IMR-90 (cell line): ENCODE data around the gene EML6. TPM values are rescaled to one million over a fixed set of nuclear protein-coding genes. Genes with fewer than 3 reads are reported as not detected.

Experiments used
- ATAC-seq: fragments of 200-7000 bp; cut with Tn5 transposase; 2 replicates; pipeline ENCODE4 v1.9.1; 2020; ENCODE audit warnings: low read depth, mild to moderate bottlenecking, moderate library complexity
- BruUV-seq: library from RNA; stranded (reverse); fragments of 400-500 nt; replicated peaks from 2 replicates; lab custom pipeline; 2021; lab: Mats Ljungman, UMichigan
- CTCF ChIA-PET: fragments of 300-600 bp; formaldehyde crosslinking; extraction: SDS; loops from one replicate; lab custom pipeline; 2021; ENCODE audit warnings: antibody characterized with exemption; lab: Yijun Ruan, JAX
- POLR2A ChIA-PET: fragments of 300-600 bp; sonication (Branson Sonifier 250); formaldehyde crosslinking; loops from one replicate; lab custom pipeline; 2022; ENCODE audit warnings: antibody characterized with exemption; ENCODE audit not compliant: unreplicated experiment; lab: Charles Lee
- DNase-seq: peaks from one replicate; pipeline ENCODE4 v3.0.0; 2013
- H2AFZ ChIP-seq: replicated peaks from 2 replicates; pipeline ENCODE3; 2013; ENCODE audit warnings: low read length, mild to moderate bottlenecking; ENCODE audit not compliant: poor library complexity
- H2AK5ac ChIP-seq: 2 replicates; pipeline ENCODE4 v1.6.1; 2013; ENCODE audit warnings: low read depth, low read length, inconsistent platforms
- H2AK9ac ChIP-seq: replicated peaks from 2 replicates; pipeline ENCODE3; 2013; ENCODE audit warnings: mild to moderate bottlenecking, low read depth, low read length, moderate library complexity; ENCODE audit not compliant: poor library complexity
- H2BK120ac ChIP-seq: 2 replicates; pipeline ENCODE4 v1.6.1; 2013; ENCODE audit warnings: low read depth, low read length, inconsistent platforms
- H2BK15ac ChIP-seq: 3 replicates; pipeline ENCODE4 v1.6.1; 2013; ENCODE audit warnings: low read depth, low read length, inconsistent platforms
- H2BK20ac ChIP-seq: 2 replicates; pipeline ENCODE4 v1.6.1; 2013; ENCODE audit warnings: low read depth, mild to moderate bottlenecking, inconsistent platforms, low read length, moderate library complexity
- H2BK5ac ChIP-seq: 2 replicates; pipeline ENCODE4 v1.6.1; 2013; ENCODE audit warnings: mild to moderate bottlenecking, low read depth, low read length, inconsistent platforms; ENCODE audit not compliant: poor library complexity, severe bottlenecking
- H3K14ac ChIP-seq: replicated peaks from 2 replicates; pipeline ENCODE4 v1.6.1; 2013; ENCODE audit warnings: low read depth, low read length, inconsistent platforms
- H3K18ac ChIP-seq: 2 replicates; pipeline ENCODE4 v1.6.1; 2013; ENCODE audit warnings: low read depth, low read length, control low read depth
- H3K23ac ChIP-seq: 2 replicates; pipeline ENCODE4 v1.6.1; 2013; ENCODE audit warnings: low read depth, low read length, inconsistent platforms
- H3K27ac ChIP-seq: 2 replicates; pipeline ENCODE4 v1.5.1; 2013; ENCODE audit warnings: mild to moderate bottlenecking, control low read depth, low read length; ENCODE audit not compliant: insufficient read depth
- H3K27me3 ChIP-seq: 2 replicates; pipeline ENCODE4 v1.6.1; 2013; ENCODE audit warnings: low read length; ENCODE audit not compliant: control insufficient read depth, insufficient read depth
- H3K36me3 ChIP-seq: 2 replicates; pipeline ENCODE4 v1.6.1; 2013; ENCODE audit warnings: low read length, mixed read lengths; ENCODE audit not compliant: control insufficient read depth, insufficient read depth
- H3K4ac ChIP-seq: 2 replicates; pipeline ENCODE4 v1.6.1; 2013; ENCODE audit warnings: low read depth, low read length, inconsistent platforms
- H3K4me1 ChIP-seq: 2 replicates; pipeline ENCODE4 v1.6.1; 2013; ENCODE audit warnings: low read length, mixed read lengths; ENCODE audit not compliant: control insufficient read depth, insufficient read depth
- H3K4me2 ChIP-seq: 2 replicates; pipeline ENCODE4 v1.6.1; 2013; ENCODE audit warnings: low read depth, mild to moderate bottlenecking, control low read depth, low read length, moderate library complexity
- H3K4me3 ChIP-seq: 2 replicates; pipeline ENCODE4 v1.5.1; 2013; ENCODE audit warnings: low read depth, mild to moderate bottlenecking, control low read depth, low read length, moderate library complexity; ENCODE audit not compliant: insufficient read depth
- H3K56ac ChIP-seq: 2 replicates; pipeline ENCODE4 v1.6.1; 2013; ENCODE audit warnings: low read length, inconsistent platforms; ENCODE audit not compliant: insufficient read depth; ENCODE audit errors: extremely low read depth
- H3K79me1 ChIP-seq, 2 experiments: 2 replicates each; pipeline ENCODE4 v1.6.1; 2013; ENCODE audit warnings: low read length in 2 of 2, inconsistent platforms in 1 of 2, low read depth in 1 of 2
- H3K9ac ChIP-seq: 2 replicates; pipeline ENCODE4 v1.6.1; 2013; ENCODE audit warnings: low read depth, low read length, control low read depth
- H3K9me1 ChIP-seq: 2 replicates; pipeline ENCODE4 v1.6.1; 2013; ENCODE audit warnings: low read length, inconsistent platforms; ENCODE audit not compliant: insufficient read depth
- H3K9me3 ChIP-seq: 2 replicates; pipeline ENCODE4 v1.6.1; 2013; ENCODE audit warnings: low read length; ENCODE audit not compliant: control insufficient read depth, insufficient read depth
- H4K20me1 ChIP-seq: 2 replicates; pipeline ENCODE4 v1.6.1; 2013; ENCODE audit warnings: low read length, inconsistent platforms; ENCODE audit not compliant: insufficient read depth
- H4K5ac ChIP-seq: 2 replicates; pipeline ENCODE4 v1.6.1; 2013; ENCODE audit warnings: mild to moderate bottlenecking, low read depth, low read length, control low read depth
- H4K8ac ChIP-seq, 2 experiments: 2 replicates each; pipeline ENCODE4 v1.6.1; 2013; ENCODE audit warnings: low read depth in 2 of 2, low read length in 2 of 2, control low read depth in 1 of 2, inconsistent platforms in 1 of 2
- H4K91ac ChIP-seq: 2 replicates; pipeline ENCODE4 v1.6.1; 2013; ENCODE audit warnings: low read depth, low read length, inconsistent platforms; ENCODE audit not compliant: insufficient read depth
- BHLHE40 ChIP-seq: fragments of 150-350 bp; IDR thresholded peaks from 2 replicates; pipeline ENCODE4 v1.6.1; 2016; ENCODE audit warnings: mild to moderate bottlenecking, low read depth, low read length
- CEBPB ChIP-seq: IDR thresholded peaks from 2 replicates; pipeline ENCODE4 v1.6.1; 2012; ENCODE audit warnings: low read depth, low read length, improper control_type of control experiment
- CHD1 ChIP-seq: IDR thresholded peaks from 2 replicates; pipeline ENCODE4 v1.6.1; 2012; ENCODE audit warnings: low read depth, low read length, improper control_type of control experiment
- ELK1 ChIP-seq: fragments of 150-350 bp; IDR thresholded peaks from 2 replicates; pipeline ENCODE4 v1.6.1; 2016; ENCODE audit warnings: low read depth, mild to moderate bottlenecking, low read length, moderate library complexity, borderline replicate concordance
- FOS ChIP-seq: fragments of 150-350 bp; IDR thresholded peaks from 2 replicates; pipeline ENCODE4 v1.6.1; 2016; ENCODE audit warnings: low read depth, low read length
- MAZ ChIP-seq: IDR thresholded peaks from 2 replicates; pipeline ENCODE4 v1.6.1; 2012; ENCODE audit warnings: low read depth, mild to moderate bottlenecking, low read length, improper control_type of control experiment, moderate library complexity, borderline replicate concordance
- MXI1 ChIP-seq: IDR thresholded peaks from 2 replicates; pipeline ENCODE4 v1.6.1; 2012; ENCODE audit warnings: low read depth, mild to moderate bottlenecking, low read length, moderate library complexity, borderline replicate concordance
- NFE2L2 ChIP-seq: fragments of 150-350 bp; IDR thresholded peaks from 2 replicates; pipeline ENCODE4 v1.6.1; 2016; ENCODE audit warnings: low read depth, mild to moderate bottlenecking, low read length
- POLR2A ChIP-seq: IDR thresholded peaks from 2 replicates; pipeline ENCODE4 v1.6.1; 2012; ENCODE audit warnings: mild to moderate bottlenecking, low read depth, low read length
- RCOR1 ChIP-seq: IDR thresholded peaks from 2 replicates; pipeline ENCODE4 v1.6.1; 2012; ENCODE audit warnings: mild to moderate bottlenecking, low read length, improper control_type of control experiment; ENCODE audit not compliant: insufficient replicate concordance
- RFX5 ChIP-seq: IDR thresholded peaks from 2 replicates; pipeline ENCODE4 v1.8.0; 2012; ENCODE audit warnings: low read depth, mild to moderate bottlenecking, low read length, moderate library complexity
- SMC3 ChIP-seq: fragments of 150-350 bp; IDR thresholded peaks from 2 replicates; pipeline ENCODE4 v1.6.1; 2016; ENCODE audit warnings: low read depth, mild to moderate bottlenecking, antibody characterized with exemption, low read length, moderate library complexity
- WGBS, 2 experiments: methylation state at CpG; one replicate each; pipeline versions ENCODE4 v1.1.5 to v1.1.7; 2013; ENCODE audit warnings: missing lambda C conversion rate in 2 of 2; ENCODE audit not compliant: insufficient read length in 1 of 2; ENCODE audit errors: extremely low coverage in 2 of 2; 5-methylcytosine and 5-hydroxymethylcytosine counted together
- dilution Hi-C: fragments of 300-500 bp; cut with HindIII; formaldehyde crosslinking; loops from one replicate; pipeline ENCODE4 v1.14.3; 2018; ENCODE audit warnings: low sequenced_read_pairs; ENCODE audit not compliant: unreplicated experiment
- in situ Hi-C: fragments of 300-500 bp; cut with MboI; formaldehyde crosslinking; loops from 3 replicates; pipeline ENCODE4 v1.14.3; 2019; ENCODE audit warnings: low sequenced_read_pairs, inconsistent platforms, mixed read lengths
- intact Hi-C: fragments of 100-400 bp; cut with micrococcal nuclease; formaldehyde crosslinking; loops from 2 replicates; pipeline ENCODE4 v1.10.0; 2022
- polyA plus RNA-seq, 3 experiments: library from polyadenylated mRNA; depleted of rRNA; stranded (reverse); fragments of >200 nt; gene quantifications; 2 replicates each; pipeline ENCODE4 v1.2.3, GENCODE V29; 2012; ENCODE audit warnings: low replicate concordance in 1 of 3
- total RNA-seq: library from RNA; depleted of rRNA; stranded (reverse); fragments of >200 nt; gene quantifications from 2 replicates; pipeline ENCODE4 v1.2.3, GENCODE V29; 2012
- TF ChIP-seq, protein P1 (sequence below): fragments of 150-350 bp; IDR thresholded peaks from 2 replicates; pipeline ENCODE4 v1.6.1; 2017; ENCODE audit warnings: mild to moderate bottlenecking, antibody characterized with exemption, low read length, low read depth
- TF ChIP-seq, protein P2 (sequence below): conservative IDR thresholded peaks from 2 replicates; pipeline ENCODE4 v1.5.1; 2012; ENCODE audit warnings: mild to moderate bottlenecking, low read depth, low read length, improper control_type of control experiment

The EML6 gene
- total and polyA plus RNA-seq, 2 of the 4 experiments (the other 2 are of a cell fraction) = 0.18 to 0.19 TPM

- Histone ChIP-seq H3K56ac (no peak overlapping the region), H2AFZ (no peak overlapping the region), H2AK9ac (no peak overlapping the region), H3K4me1 (no peaks in the 10 kb centered on the region; the same call in 1 of the 2 replicates), H3K27me3 (peaks cover 15% of the 10 kb centered on the region), H4K8ac (no peak overlapping the region), H4K20me1 (no peaks in the 10 kb centered on the region), H3K23ac (no peak overlapping the region), H3K4ac (no peak overlapping the region), H2BK15ac (no peak overlapping the region), H3K4me2 (no peak overlapping the region), H3K27ac (no peak overlapping the region), H4K5ac (no peak overlapping the region), H3K4me3 (no peak overlapping the region), H3K9ac (no peak overlapping the region), H2BK120ac (no peak overlapping the region), H3K9me1 (no peaks in the 10 kb centered on the region), H4K91ac (no peak overlapping the region), H2BK5ac (no peak overlapping the region), H3K18ac (no peak overlapping the region), H3K14ac (no peak overlapping the region), H2BK20ac (no peak overlapping the region), H3K9me3 (no peaks in the 10 kb centered on the region), H3K36me3 (no peaks in the 10 kb centered on the region), H3K79me1 (no peaks in the 10 kb centered on the region), H2AK5ac (no peak overlapping the region)
- TF ChIP-seq BHLHE40 (no peak), MXI1 (no peak), RFX5 (no peak), FOS (no peak), CEBPB (no peak), MAZ (no peak), CHD1 (no peak), POLR2A (no peak), SMC3 (no peak), NFE2L2 (no peak), ELK1 (no peak), RCOR1 (no peak)
- TF ChIP-seq, protein P1, sequence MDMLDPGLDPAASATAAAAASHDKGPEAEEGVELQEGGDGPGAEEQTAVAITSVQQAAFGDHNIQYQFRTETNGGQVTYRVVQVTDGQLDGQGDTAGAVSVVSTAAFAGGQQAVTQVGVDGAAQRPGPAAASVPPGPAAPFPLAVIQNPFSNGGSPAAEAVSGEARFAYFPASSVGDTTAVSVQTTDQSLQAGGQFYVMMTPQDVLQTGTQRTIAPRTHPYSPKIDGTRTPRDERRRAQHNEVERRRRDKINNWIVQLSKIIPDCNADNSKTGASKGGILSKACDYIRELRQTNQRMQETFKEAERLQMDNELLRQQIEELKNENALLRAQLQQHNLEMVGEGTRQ = no peak
- TF ChIP-seq, protein P2, sequence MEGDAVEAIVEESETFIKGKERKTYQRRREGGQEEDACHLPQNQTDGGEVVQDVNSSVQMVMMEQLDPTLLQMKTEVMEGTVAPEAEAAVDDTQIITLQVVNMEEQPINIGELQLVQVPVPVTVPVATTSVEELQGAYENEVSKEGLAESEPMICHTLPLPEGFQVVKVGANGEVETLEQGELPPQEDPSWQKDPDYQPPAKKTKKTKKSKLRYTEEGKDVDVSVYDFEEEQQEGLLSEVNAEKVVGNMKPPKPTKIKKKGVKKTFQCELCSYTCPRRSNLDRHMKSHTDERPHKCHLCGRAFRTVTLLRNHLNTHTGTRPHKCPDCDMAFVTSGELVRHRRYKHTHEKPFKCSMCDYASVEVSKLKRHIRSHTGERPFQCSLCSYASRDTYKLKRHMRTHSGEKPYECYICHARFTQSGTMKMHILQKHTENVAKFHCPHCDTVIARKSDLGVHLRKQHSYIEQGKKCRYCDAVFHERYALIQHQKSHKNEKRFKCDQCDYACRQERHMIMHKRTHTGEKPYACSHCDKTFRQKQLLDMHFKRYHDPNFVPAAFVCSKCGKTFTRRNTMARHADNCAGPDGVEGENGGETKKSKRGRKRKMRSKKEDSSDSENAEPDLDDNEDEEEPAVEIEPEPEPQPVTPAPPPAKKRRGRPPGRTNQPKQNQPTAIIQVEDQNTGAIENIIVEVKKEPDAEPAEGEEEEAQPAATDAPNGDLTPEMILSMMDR = no peak
- BruUV-seq = no TSS peak
- in situ Hi-C loops (no loop called here), intact Hi-C loops (no loop called here), dilution Hi-C loops (no loop called here)
- 80% methylated on average over 7 of the region's 10 CpGs; no CpG with 5 or more reads in 1 of the 2 experiments for WGBS, 2 experiments
- CTCF ChIA-PET = interaction anchor here (0.7 kb wide), 1 partner anchor 498 kb away, joined by 3 read pairs; no protein-coding TSS in a partner anchor
- POLR2A ChIA-PET = no interaction called here
- no peak for DNase-seq
- ATAC-seq = no peak
Observed at GRCh38 chr2:54710216-54710615, 13.2 kb upstream of the EML6 start.
